ENCODE results near the gene NDUFS6.

GRCh38 chr5:1815881-1816292, 14.7 kb downstream of the NDUFS6 start:
- no peak for TF ChIP-seq POLR2A (IDR thresholded peaks at IDR 0.05)
- no peak for TF ChIP-seq CTCF (IDR thresholded peaks at IDR 0.05)
- no peak for TF ChIP-seq POLR2AphosphoS5 (IDR thresholded peaks at IDR 0.05; ENCODE audit: insufficient read depth in 1 of 2, low read depth in 1 of 2)

Data from vagina (tissue), 2 donors.